GM18499 (cell line): Measurements from ENCODE around the gene CCDC85A.

ENCODE experiments used
- ATAC-seq: cut with Tn5 transposase; IDR thresholded peaks from one replicate; pipeline ENCODE4 v1.9.1; 2021; ENCODE audit warnings: moderate number of reproducible peaks; ENCODE audit not compliant: insufficient read depth, unreplicated experiment

The CCDC85A gene

DNA sequence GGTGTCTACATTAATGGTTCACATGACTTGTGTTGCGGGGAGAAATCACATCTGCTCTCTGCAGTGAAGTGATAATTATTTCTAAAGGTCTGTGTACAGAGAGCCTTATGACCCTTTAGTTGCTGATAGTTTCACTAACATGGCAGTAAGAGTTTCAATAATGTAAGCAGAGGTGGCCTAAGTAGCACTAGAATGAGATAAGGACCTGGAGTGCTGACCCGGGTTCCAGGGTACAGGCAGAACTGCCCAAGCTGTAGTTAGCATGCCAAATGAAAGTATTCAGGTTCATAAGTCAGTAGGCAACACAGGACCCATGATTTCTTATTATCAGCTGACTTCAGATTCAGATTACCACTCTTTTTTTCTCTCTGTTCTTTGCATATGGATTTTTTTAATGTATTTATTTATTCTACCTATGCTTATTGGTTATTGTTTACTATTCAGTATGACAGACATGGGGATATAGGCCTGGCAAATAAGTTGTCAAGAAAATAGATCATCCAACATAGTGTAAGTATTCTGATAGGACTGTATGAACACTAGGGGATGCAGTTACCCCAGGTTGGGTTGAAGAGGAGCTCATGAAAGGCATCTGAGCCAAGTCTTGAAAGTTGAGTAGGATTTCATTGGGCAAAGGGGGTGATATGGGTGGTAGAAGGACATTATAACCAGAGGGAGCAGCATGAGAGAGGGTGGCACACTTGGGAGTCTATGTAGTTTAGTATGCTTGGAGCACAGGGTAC is 105.2 kb downstream of the CCDC85A start:
- ATAC-seq: no peak

DNA sequence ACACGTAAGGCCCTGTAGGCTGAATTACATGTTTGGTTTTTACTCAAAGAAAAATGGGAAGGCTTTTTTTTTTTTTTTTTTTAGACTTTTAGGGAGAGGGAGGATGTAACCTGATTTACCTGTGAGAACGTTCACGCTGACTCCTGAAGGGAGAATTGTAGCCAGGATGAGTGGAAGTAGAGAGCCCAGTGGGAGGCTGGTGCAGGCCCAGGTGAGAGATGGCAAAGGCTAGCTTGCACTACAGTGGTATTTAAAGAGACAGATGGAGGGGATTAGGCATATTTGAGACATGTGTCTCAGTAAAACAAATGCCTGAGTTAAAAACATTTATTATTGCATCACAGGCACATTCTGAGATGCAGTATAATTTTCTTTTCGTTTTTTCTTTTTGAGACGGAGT is 107.9 kb downstream of the CCDC85A start:
- no peak for ATAC-seq

DNA sequence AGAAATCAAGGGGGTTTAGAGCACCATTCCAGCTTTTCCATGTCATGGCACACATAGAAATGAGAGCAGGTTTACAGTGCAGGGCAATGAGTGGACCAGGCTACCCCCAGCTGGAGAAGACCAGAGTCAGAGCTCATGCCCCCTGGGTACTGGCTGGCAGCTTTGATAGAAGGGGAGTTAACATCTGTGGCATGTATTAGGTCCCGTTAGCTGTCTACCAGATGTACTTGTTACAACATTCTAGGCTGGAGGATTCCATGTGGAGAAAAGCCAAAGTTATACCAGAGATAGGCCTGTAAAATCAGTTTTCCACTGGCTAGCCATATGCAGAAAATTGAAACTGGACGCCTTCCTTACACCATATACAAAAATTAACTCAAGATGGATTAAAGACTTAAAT is 109.2 kb downstream of the CCDC85A start:
- no peak for ATAC-seq

DNA sequence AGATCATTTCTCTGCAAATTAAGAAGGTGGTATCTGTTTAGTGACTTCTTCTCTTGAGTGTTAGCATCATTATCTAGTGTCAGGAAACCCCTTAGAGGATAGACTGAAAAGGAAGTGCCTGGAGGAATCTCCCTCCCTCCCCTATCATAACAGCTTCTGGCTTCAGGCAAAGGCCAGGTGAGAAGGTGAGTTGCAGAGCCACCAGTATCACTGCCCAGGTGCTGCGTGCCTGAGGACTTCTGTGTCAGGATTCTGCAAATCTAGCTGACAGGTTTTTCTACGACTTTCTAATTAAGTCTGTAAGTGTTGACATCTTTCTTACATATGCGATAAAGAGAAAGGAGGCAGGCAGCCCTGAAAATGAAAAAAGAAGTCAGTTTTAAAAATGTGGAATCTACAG is 111.9 kb downstream of the CCDC85A start:
- no peak for ATAC-seq

DNA sequence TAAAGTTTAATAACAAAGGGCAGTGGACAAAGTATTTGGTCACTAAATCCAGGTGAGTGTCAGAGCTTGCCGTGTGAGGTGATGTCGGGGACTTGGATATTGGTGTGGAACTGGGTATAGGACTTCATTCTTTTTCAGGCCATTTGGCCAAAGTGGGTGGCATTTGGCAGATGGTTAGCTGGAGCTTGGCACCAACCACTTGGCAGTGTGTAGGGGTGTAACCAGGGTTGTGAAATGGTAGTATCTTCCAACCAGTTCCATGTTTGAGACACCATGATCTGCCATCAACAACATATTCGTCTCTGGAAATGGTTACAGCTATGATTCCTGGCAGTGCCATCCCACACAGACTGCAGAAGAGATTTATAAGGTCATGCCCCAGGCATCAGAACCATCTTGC is 113.9 kb downstream of the CCDC85A start:
- no peak for ATAC-seq

DNA sequence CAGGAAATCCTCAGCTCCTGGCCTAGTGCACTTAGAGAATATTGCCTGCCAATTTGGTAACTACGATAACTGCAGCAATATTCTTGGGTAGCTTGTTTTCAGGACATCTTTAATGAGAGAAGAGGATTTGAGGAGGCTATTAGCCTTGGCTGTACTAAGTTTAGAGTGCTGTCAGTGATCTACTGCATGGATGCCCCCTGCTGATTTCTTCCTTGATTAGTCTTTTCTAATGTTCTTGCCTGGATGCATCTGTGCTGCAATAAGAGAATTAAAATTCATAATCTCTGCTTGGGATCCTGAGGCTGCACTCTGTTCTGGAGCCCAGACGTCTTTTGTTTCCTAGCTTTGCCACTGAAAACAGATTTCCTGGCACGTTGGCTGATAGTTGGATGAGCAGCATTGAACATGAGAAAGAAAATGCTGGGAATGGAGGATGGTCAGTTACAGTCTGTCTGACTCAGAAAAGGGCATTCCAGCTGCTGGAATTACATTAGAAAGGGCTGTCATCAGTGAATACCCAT is 115.4 kb downstream of the CCDC85A start:
- no peak for ATAC-seq

DNA sequence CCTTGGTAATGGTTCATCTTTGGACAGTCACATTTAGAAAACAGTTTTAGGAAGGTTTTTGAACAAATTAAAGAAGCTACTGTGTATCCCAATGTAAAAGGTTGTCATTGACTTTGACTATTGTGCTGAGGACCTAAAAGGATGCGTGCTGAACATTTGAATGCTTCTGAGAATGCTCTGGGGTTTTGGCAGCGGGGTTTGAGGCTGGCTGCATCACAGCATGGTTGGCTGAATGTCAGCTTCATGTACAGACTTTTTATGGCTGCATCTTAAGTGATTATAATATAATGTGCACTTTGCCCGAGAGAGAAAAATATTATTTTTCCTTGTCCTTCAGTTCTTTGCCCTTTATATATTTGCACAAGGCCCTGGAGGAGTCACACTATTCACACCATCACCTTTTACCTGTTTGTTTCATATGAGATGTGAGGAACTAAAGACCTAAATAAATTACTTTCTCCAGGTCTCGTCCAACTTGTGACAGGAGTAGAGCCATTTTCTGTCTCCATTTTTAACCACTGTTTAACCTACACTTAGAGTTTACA is 125.9 kb downstream of the CCDC85A start:
- ATAC-seq: no peak

DNA sequence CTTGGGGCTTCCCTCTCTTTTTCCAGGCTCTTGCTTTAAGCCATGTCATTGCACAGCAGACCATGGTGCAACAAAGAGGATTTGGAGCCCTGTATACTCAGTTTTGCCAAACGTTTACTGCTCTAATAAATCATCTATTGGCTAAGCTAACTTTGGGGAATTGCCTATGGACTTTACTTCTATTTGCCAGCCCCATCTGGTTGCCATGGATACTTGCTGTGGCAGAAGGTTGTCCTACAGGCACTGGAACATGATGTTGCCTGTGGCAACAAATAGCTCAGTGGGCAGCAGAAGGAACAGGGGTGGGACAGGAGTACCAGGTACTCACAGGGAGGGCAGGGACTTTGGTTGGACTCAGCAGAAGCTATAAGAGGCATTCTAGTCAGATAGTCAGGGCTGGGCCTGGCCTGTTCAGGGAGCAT is 129.7 kb downstream of the CCDC85A start:
- ATAC-seq: no peak

DNA sequence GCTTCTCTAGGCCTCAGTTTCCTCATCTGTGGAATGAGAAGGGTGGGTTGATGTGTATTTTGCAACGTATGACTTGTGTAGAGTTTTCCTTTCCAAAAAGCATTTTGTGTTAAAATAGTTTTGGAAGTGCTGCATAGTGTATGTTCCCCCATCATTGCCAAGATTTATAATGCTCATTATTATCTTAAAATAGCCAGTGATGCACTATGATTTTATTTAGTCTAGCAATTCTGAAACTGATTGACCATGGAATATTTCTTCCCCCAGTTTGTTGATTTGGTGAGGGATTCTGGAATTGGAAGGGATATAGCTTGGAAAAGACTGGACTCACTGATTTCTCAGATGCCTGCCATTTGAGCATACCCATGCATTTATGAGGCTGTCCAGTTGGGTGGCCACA is 130.6 kb downstream of the CCDC85A start:
- ATAC-seq: no peak

DNA sequence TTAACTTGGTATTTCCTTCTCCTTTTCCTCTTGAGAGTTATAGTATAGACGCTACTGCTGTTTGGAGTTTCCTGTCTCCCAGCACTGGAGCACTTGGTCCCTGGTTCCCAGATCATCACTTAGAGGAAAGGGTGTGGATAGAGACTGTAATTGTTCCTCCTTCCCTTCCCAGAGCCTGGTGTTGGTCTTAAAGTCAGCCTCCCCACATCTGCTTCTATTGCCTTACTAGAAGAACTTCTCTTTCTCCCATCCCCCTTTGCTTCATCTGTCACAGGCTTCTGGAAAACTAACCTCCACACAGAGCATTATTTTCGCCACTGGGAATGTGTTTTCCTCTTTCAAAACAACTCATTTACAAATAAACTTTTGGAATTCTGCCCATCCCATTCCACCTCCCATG is 131.0 kb downstream of the CCDC85A start:
- ATAC-seq: no peak

DNA sequence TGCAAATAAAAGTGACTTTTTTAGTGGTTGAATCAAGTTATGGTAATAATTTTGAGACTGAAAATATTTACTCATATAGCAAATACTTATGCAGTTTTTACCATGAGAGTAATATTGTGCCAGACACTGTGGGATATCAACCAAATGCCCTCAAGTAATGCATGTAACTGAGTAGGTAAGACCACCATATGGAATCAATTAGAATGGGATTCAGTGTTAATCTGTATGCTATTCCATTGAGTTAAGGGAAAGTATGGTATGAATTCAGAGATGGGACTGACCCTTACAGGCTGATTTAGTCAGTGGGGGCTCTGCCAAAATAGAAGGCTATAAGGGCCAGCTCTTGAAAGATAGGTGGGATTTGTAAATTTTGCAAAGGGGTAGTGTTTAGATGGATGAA is 131.6 kb downstream of the CCDC85A start:
- ATAC-seq: no peak

DNA sequence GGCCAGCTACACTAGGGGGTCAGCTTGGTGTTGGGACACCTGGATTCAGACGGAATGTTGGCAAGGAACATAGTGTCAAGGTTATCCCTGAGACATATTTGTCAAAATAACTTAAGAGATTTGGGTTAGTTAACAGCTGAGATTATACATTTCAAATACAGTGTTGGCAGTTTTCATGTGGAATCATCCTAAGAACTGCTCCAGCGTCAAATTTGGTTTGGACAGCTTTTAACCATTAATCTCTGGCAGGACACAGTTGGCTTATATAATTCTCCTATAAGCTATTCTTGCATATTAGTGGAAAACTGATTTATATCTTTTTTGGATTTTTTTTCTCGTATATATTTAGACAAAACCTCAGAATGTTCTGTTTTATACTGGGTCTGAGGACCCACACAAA is 132.2 kb downstream of the CCDC85A start:
- ATAC-seq: no peak

DNA sequence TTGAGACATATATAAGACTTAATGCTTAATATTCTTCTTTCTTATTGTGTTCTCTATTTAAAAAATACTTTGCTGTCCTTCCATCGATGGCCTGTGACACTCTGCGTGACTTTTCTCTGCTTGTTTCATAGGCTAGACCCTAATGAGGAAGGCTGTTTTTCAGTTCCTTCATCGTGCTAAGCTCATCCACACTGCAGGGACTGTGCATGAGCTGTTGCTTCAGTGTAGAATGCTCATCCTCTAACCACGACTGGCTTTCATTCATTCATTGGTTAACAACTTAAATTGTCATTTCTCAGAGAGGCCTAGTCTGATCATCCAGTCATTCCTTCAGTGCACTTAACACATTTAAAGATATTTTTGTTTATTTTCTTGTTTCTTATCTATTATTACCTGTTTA is 134.4 kb downstream of the CCDC85A start:
- ATAC-seq: no peak

DNA sequence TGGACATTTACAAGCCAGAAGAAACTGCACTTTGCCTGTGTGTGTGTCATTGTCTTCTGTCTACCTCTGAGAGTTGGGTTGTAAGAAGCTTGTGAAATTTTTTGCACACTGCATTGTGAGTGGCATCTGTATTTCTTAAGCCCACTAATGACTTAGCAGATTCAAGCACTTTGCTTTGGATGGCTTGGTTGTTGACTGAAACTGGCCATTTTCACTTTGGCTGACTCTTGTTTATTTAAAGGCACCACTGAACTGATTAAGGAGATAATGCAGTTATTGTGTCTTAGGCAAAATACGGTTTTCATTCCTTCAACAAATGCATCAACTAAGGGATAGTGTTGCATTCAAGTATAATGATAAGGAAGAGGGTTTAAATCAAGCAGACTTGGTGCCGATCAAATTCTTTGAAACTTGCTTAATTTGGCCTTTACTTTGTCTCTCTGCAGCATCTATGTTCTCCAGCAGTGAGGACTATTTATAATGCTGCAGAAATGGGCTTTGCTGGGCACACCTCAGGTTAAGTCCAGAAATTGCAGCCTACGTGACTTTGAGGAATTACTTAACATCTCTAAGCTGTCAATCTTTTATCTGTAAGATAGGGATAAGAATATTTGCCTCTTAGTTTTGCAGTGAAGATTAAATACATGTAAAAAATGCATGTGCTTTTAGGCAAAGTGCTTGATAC is 142.0 kb downstream of the CCDC85A start:
- no peak for ATAC-seq

DNA sequence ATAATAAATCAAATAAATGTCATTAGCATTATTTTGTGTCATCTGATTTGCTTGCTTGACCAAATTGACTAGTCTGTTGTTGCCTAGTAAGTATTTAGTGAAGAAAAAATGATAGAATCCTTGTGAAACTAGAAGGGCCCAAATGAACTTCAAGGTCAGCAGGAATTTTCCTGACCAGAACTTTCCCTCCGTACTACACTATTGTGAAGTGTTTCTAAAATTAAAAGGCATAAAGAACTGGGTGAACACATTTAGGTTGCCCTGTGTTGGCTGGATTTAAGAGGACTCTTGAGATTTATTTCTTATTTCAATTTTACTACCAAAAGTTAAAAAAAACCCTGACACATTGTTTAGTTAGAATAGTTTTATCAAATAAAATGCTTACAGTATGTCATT is 142.6 kb downstream of the CCDC85A start:
- no peak for ATAC-seq

DNA sequence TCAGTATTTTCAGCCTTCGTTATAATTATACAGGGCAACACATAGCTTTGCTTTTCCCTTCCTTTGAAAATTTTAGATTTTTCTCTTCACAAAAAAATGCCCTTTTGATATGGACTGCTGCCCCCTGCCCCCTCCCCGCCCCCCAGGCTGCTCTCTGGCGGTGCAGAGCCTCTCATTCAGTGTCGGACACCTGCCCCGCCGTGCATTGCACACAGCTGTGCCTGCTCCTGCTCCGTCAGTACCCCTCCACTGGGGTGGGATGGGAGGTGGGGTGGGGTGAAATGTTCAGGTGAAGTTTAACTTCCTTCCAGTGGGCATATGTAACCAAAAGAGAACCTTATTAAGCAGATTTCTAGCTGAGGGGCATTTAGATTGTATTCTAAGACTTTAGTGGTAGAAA is 148.0 kb downstream of the CCDC85A start:
- no peak for ATAC-seq

DNA sequence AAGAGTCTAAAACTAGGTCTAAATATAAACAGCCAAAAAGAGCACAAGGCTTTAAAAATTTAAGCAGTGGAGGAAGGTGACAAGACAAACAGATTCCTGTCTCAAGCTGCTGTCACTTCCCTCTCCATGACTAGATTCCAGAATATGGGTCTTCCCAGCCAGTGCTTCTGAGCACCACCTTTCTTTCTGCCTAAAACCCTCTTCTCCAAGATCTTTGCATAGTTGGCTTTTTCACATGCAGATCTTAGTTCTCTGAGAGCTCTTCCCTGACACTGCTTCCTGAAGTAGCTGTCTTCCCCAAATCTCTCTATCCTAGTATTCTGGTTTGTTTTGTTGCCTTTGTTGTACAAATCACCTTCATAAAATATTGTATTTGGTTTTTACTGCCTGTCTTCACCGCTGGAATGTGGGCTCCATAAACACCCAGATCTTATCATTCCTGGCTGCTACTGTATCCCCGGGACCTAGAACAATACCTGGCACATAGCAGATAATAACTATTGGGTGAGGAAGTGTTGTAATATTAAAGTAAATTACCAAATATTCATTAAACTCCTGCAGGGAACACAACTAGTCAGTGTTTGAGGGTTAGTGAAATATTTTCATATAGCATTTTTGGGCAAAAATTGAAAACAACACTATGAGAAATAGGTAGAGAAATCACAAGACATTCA is 150.2 kb downstream of the CCDC85A start:
- no peak for ATAC-seq

DNA sequence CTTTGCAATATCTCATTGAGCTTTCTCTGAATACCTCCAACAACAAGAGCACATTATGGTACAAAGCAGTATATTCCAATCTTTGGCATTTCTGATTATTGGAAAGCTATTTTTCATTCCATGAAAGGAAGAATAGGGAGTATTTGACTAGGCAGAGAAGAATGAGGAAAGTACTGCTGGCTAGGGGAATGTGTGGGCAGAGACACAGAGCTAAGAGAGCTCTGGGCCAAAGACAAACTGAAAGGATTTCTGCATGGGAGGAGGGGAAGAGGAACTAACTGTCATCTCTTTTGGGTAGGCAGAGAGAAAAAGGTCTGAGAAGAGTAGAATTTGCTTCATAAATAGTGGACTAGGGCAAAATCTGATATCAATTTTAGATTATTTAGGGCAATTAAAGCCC is 150.8 kb downstream of the CCDC85A start:
- ATAC-seq: no peak

DNA sequence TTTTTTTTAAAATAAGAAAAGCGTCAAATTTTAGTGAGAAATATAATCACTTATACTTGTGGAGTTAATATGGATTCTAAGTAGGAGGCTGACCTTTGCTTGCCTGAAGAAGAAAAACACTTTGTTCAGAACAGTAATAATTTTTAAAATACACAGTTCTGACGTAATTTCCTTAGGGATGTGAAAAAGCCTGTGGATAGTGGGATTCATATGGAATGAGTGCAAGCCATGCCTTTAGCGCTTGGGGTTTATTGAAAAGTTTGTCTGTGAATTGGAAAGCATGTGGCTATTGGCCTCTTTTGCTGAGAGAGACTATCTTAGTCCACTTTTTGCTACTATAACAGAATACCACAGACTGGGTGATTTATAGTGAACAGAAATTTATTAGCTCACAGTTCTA is 151.3 kb downstream of the CCDC85A start:
- no peak for ATAC-seq

DNA sequence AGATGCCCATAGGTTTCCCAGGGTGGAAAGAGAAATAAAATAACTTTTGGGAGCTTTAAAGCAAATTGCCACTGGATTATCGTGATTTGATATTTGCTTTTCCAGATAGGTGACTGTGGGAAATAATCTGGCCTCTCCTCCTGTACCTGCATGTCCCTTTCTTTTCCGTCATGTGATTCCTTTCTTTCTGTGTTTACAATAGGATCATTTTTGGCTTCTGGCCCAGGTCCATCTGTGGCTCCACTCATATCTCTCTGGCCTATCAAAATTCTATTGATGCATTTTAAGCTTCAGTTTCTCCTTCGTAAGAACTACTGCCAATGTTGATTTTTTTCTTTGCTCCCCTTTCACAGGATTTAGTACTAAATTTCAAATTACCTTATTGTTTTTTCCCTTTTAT is 153.6 kb downstream of the CCDC85A start:
- ATAC-seq: no peak

DNA sequence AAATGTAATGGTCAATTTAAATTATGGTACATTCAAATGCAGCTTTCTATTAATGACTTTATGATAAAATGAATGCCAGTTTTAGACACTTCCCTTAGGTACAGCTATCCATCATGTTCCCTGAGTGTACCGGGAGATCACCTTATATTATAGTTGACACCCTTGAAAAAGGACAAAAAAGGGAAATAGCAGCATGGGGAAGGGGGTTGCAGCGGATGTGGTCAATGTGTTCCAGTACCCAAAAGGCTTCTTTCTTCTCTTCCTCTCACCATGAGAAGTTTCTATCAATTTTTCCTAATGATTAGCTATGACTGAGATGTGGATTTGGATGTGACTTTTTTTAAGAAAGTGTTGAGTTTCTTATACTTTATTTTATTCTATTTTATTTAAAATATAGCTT is 154.4 kb downstream of the CCDC85A start:
- no peak for ATAC-seq
